Right atrium auricular region (tissue), 2 donors: ENCODE measurements around the gene NLRP4. TPM values are rescaled to one million over a fixed set of nuclear protein-coding genes. Genes with fewer than 3 reads are reported as not detected.

Experiments
- DNase-seq: peaks from one replicate; pipeline ENCODE4 v3.0.0-alpha.2; 2019; ENCODE audit warnings: low spot score
- H3K27ac ChIP-seq, 2 donors: fragments of 200-600 bp; sonication (generic); 1 replicate in 1 of 2; 2 replicates in 1 of 2; pipeline ENCODE4 v1.5.1; 2016 to 2019
- H3K27me3 ChIP-seq, 2 donors: fragments of 200-600 bp; sonication (generic); one replicate each; pipeline versions ENCODE4 v1.5.1 to v1.6.0; 2017 to 2019
- H3K36me3 ChIP-seq: fragments of 200-600 bp; sonication (generic); one replicate; pipeline ENCODE4 v1.5.1; 2016
- H3K4me1 ChIP-seq, 2 donors: fragments of 200-600 bp; sonication (generic); one replicate each; pipeline versions ENCODE4 v1.5.1 to v1.6.0; 2017 to 2019
- H3K4me3 ChIP-seq, 2 donors: fragments of 200-600 bp; sonication (generic); 1 replicate in 1 of 2; 2 replicates in 1 of 2; pipeline ENCODE4 v1.5.1; 2017 to 2019; ENCODE audit warnings: mild to moderate bottlenecking in 1 of 2, moderate library complexity in 1 of 2
- H3K9me3 ChIP-seq, 2 donors: fragments of 200-600 bp; sonication (generic); one replicate each; pipeline ENCODE4 v1.5.1; 2019
- CTCF ChIP-seq, 2 donors: fragments of 200-600 bp; sonication (generic); IDR thresholded peaks; one replicate each; pipeline ENCODE4 v1.5.1; 2019; ENCODE audit warnings: antibody characterized with exemption in 2 of 2
- total RNA-seq, 2 donors: library from RNA; depleted of rRNA; stranded (reverse); fragments of >200 nt; gene quantifications; one replicate each; pipeline ENCODE4 v1.1.0, GENCODE V29; 2016

Gene NLRP4
- total RNA-seq, 2 donors from 2014 or later = not detected

- Histone ChIP-seq H3K36me3 (no peaks in the 10 kb centered on the region), H3K27ac (no peak overlapping the region), H3K9me3 (no peaks in the 10 kb centered on the region), H3K4me1 (no peaks in the 10 kb centered on the region), H3K27me3 (no peaks in the 10 kb centered on the region), H3K4me3 (no peak overlapping the region)
- no peak for TF ChIP-seq CTCF (IDR thresholded peaks at IDR 0.05)
- DNase-seq = no peak
Measured at GRCh38 chr19:55898911-55899310, 62.6 kb downstream of the NLRP4 start.

DNA sequence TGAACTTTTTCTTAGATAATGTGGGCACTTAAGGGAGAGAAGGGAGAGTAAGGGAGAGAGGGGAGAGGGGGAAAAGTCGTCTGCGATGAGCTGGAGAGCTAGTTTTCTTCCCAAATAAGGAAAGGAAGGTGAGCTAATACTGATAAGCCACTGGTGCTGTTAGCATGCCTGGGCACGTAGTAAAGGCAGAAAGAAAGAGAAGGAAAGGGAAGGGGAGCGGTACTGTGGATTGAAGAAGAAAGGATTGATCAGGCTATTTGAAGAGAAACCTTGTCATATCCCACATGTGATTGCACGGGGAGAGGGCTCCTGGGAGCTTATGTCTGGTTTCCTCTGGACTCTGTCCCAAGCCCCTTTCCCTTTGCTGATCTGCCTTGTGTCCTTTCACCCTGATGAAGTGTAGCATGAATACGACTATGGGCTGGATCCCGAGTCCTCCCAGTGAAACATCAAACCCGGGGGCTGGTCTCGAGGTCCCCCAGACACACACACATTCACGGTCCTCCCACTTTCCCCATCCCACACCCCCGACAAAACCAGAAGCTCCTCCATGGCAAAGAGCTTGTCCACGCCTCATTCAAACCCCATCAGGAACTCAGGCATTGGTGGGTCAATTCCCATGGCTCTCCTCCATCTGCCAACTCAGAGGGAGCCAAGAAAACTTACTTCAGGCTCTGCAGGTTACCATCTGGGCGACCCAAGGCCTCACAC is 65.2 kb downstream of the NLRP4 start:
- TF ChIP-seq CTCF (IDR thresholded peaks at IDR 0.05) = no peak
- no peaks in the 10 kb centered on the region for H3K36me3 ChIP-seq
- H3K4me3 ChIP-seq = no peak overlapping the region
- DNase-seq = no peak
- H3K9me3 ChIP-seq = no peaks in the 10 kb centered on the region
- H3K4me1 ChIP-seq = no peaks in the 10 kb centered on the region
- no peak overlapping the region for H3K27ac ChIP-seq
- no peaks in the 10 kb centered on the region for H3K27me3 ChIP-seq

GRCh38 chr19:55902080-55902751 is 65.9 kb downstream of the NLRP4 start:
- Histone ChIP-seq H3K36me3 (no peaks in the 10 kb centered on the region), H3K27me3 (no peaks in the 10 kb centered on the region), H3K27ac (no peak overlapping the region), H3K9me3 (no peaks in the 10 kb centered on the region), H3K4me1 (no peaks in the 10 kb centered on the region), H3K4me3 (no peak overlapping the region)
- DNase-seq = no peak
- no peak for TF ChIP-seq CTCF (IDR thresholded peaks at IDR 0.05)

DNA sequence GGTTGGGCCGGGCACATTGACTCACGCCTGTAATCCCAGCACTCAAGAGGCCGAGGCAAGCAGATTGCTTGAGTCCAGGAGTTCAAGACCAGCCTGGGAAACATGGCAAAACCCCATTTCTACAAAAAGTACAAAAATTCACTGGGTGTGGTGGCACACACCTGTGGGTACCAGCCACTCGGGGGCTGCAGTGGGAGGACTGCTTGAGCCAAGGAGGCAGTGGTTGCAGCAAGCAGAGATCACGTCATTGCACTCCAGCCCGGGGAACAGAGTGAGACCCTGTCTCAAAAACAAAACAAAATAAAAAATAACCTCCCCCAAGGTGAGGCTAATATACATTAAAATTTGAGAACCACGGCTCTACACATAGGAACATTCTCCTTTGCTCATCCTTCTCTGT is 70.9 kb downstream of the NLRP4 start:
- Histone ChIP-seq H3K27me3 (no peaks in the 10 kb centered on the region), H3K9me3 (no peaks in the 10 kb centered on the region), H3K4me1 (no peaks in the 10 kb centered on the region), H3K4me3 (no peak overlapping the region), H3K27ac (no peak overlapping the region), H3K36me3 (no peaks in the 10 kb centered on the region)
- DNase-seq = no peak
- TF ChIP-seq CTCF (IDR thresholded peaks at IDR 0.05) = no peak

DNA sequence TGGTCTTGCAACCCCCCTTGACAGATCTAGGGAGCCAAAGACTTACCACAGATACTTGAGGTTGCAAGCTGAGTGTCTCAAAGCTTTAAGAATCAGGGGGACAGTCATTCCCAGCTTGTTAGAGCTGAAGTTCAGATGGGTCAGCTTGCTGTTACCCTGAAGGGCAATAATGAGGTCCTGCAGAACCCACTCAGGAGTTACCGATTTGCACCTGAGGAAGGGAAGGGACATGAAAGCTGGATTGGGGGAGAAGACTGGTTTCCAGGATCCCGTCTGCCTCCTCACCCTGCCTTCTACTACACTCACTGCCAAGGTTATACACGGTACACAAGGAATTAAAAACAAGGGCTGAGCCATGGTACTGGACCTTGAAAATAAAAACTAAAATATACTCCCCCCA is 71.4 kb downstream of the NLRP4 start:
- Histone ChIP-seq H3K27me3 (no peaks in the 10 kb centered on the region), H3K4me3 (no peak overlapping the region), H3K9me3 (peaks cover 0 to 3% of the 10 kb centered on the region in 2 donors), H3K27ac (no peak overlapping the region), H3K4me1 (no peaks in the 10 kb centered on the region), H3K36me3 (no peaks in the 10 kb centered on the region)
- no peak for DNase-seq
- TF ChIP-seq CTCF (IDR thresholded peaks at IDR 0.05) = no peak
